A549 (cell line): Measurements from ENCODE around the gene MGAT3. TPM values are rescaled to one million over a fixed set of nuclear protein-coding genes. Genes with fewer than 3 reads are reported as not detected.

Source experiments
- ATAC-seq, 2 experiments: fragments of 200-7000 bp in 1 of 2; fragments of >200 bp in 1 of 2; cut with Nextera tagmentation in 1 of 2; cut with Tn5 transposase in 1 of 2; 3 replicates each; pipeline versions ENCODE4 v1.8.0 to v1.9.1; 2018 to 2020; ENCODE audit warnings: mild to moderate bottlenecking in 1 of 2, moderate library complexity in 1 of 2
- CTCF ChIA-PET: fragments of 300-600 bp; sonication (Branson Sonifier 250); formaldehyde crosslinking; extraction: SDS; loops from one replicate; lab custom pipeline; 2021; ENCODE audit warnings: antibody characterized with exemption, inconsistent platforms; lab: Yijun Ruan, JAX
- POLR2A ChIA-PET: fragments of 350-600 bp; formaldehyde crosslinking; extraction: SDS; loops from one replicate; lab custom pipeline; 2021; ENCODE audit warnings: antibody characterized with exemption, inconsistent platforms; lab: Yijun Ruan, JAX
- DNase-seq, 2 experiments: peaks; one replicate each; pipeline versions ENCODE4 v3.0.0 to v3.0.0-alpha.2; 2011 to 2016; ENCODE audit warnings: low read depth in 1 of 2, low spot score in 1 of 2
- FAIRE-seq: peaks from 2 replicates; lab custom pipeline; 2011; peaks lifted over from hg19 to GRCh38; lab: Jason Lieb, UNC
- H3K27ac ChIP-seq, 2 experiments: fragments of >200 bp; sonication (Bioruptor Twin); formaldehyde crosslinking; 3 replicates each; pipeline ENCODE4 v1.5.1; 2016 to 2017
- H3K4me1 ChIP-seq: fragments of >200 bp; sonication (Bioruptor Twin); formaldehyde crosslinking; 3 replicates; pipeline ENCODE4 v1.6.1; 2016
- H3K4me2 ChIP-seq: fragments of >200 bp; sonication (Bioruptor Twin); formaldehyde crosslinking; 3 replicates; pipeline ENCODE4 v1.6.1; 2016
- H3K4me3 ChIP-seq: fragments of >200 bp; sonication (Bioruptor Twin); formaldehyde crosslinking; 3 replicates; pipeline ENCODE4 v1.5.1; 2016
- H3K9me3 ChIP-seq: fragments of >200 bp; sonication (Bioruptor Twin); formaldehyde crosslinking; 3 replicates; pipeline ENCODE4 v1.6.1; 2016
- ATOH8 ChIP-seq: fragments of 250-450 bp; sonication (Bioruptor Pico); IDR thresholded peaks from 2 replicates; pipeline ENCODE4 v1.5.0; 2020; ENCODE audit warnings: low read depth, mild to moderate bottlenecking, moderate library complexity
- BCL3 ChIP-seq: fragments of >200 bp; sonication (Bioruptor Twin); formaldehyde crosslinking; IDR thresholded peaks from 3 replicates; pipeline ENCODE4 v1.6.1; 2016
- CBX2 ChIP-seq: fragments of 200-600 bp; sonication (generic); IDR thresholded peaks from 2 replicates; pipeline ENCODE4 v1.6.1; 2016; ENCODE audit warnings: low read depth, mild to moderate bottlenecking, borderline replicate concordance
- CHD4 ChIP-seq: fragments of 200-600 bp; sonication (generic); IDR thresholded peaks from 2 replicates; pipeline ENCODE4 v1.6.1; 2016; ENCODE audit warnings: antibody characterized with exemption, mild to moderate bottlenecking, borderline replicate concordance
- CTCF ChIP-seq: fragments of >200 bp; sonication (Bioruptor Twin); formaldehyde crosslinking; IDR thresholded peaks from 3 replicates; pipeline ENCODE4 v1.5.1; 2016
- EHMT2 ChIP-seq: fragments of 200-600 bp; sonication (generic); IDR thresholded peaks from 2 replicates; pipeline ENCODE4 v1.6.1; 2016; ENCODE audit warnings: antibody characterized with exemption, low read depth, mild to moderate bottlenecking, moderate library complexity
- ELK1 ChIP-seq: fragments of 150-350 bp; IDR thresholded peaks from 2 replicates; pipeline ENCODE4 v1.6.1; 2014; ENCODE audit warnings: low read depth, mild to moderate bottlenecking, low read length
- EP300 ChIP-seq, 2 experiments: fragments of >200 bp; sonication (Bioruptor Twin); formaldehyde crosslinking; IDR thresholded peaks; 2 replicates in 1 of 2; 3 replicates in 1 of 2; pipeline ENCODE4 v1.6.1; 2016 to 2017
- ESRRA ChIP-seq: fragments of 150-350 bp; IDR thresholded peaks from 2 replicates; pipeline ENCODE4 v1.6.1; 2014; ENCODE audit warnings: mild to moderate bottlenecking, low read length, borderline replicate concordance
- FOXS1 ChIP-seq: fragments of 250-450 bp; sonication (Bioruptor Pico); IDR thresholded peaks from 2 replicates; pipeline ENCODE4 v1.5.0; 2020; ENCODE audit warnings: mild to moderate bottlenecking, moderate library complexity
- HDAC2 ChIP-seq: fragments of 200-600 bp; sonication (generic); IDR thresholded peaks from 2 replicates; pipeline ENCODE4 v1.6.1; 2016
- KDM1A ChIP-seq: fragments of 200-600 bp; sonication (generic); IDR thresholded peaks from 2 replicates; pipeline ENCODE4 v1.6.1; 2016; ENCODE audit warnings: low read depth, mild to moderate bottlenecking
- PHF8 ChIP-seq: fragments of 200-600 bp; sonication (generic); IDR thresholded peaks from 2 replicates; pipeline ENCODE4 v1.6.1; 2016; ENCODE audit warnings: low read depth, mild to moderate bottlenecking, antibody characterized with exemption, moderate library complexity, borderline replicate concordance
- POLR2A ChIP-seq: IDR thresholded peaks from 2 replicates; pipeline ENCODE4 v1.6.1; 2012; ENCODE audit warnings: mild to moderate bottlenecking, low read length
- POLR2AphosphoS2 ChIP-seq: conservative IDR thresholded peaks from 2 replicates; pipeline ENCODE4 v1.6.1; 2012; ENCODE audit warnings: low read length, improper control_type of control experiment, inconsistent platforms
- RAD21 ChIP-seq, 2 experiments: fragments of >200 bp in 1 of 2; sonication (Bioruptor Twin) in 1 of 2; formaldehyde crosslinking in 1 of 2; IDR thresholded peaks in 1 of 2; conservative IDR thresholded peaks in 1 of 2; 2 replicates in 1 of 2; 3 replicates in 1 of 2; pipeline ENCODE4 v1.6.1; 2012 to 2018; ENCODE audit warnings: inconsistent platforms in 1 of 2
- RARB ChIP-seq: fragments of 250-450 bp; sonication (Bioruptor Pico); IDR thresholded peaks from 2 replicates; pipeline ENCODE4 v1.8.0; 2021; ENCODE audit warnings: mild to moderate bottlenecking, moderate library complexity
- RCOR1 ChIP-seq: fragments of 150-350 bp; IDR thresholded peaks from 2 replicates; pipeline ENCODE4 v1.6.1; 2014; ENCODE audit warnings: antibody characterized with exemption, low read length, low read depth
- RFX5 ChIP-seq: fragments of 450-650 bp; IDR thresholded peaks from 2 replicates; pipeline ENCODE4 v1.7.1; 2014; ENCODE audit warnings: antibody characterized with exemption, mild to moderate bottlenecking, moderate library complexity
- SMC3 ChIP-seq: fragments of >200 bp; sonication (Bioruptor Twin); formaldehyde crosslinking; IDR thresholded peaks from 3 replicates; pipeline ENCODE4 v1.6.1; 2018; ENCODE audit warnings: inconsistent platforms
- ZNF302 ChIP-seq: fragments of 250-450 bp; sonication (Bioruptor Pico); IDR thresholded peaks from 2 replicates; pipeline ENCODE4 v1.9.0; 2021; ENCODE audit warnings: inconsistent platforms, mild to moderate bottlenecking, moderate library complexity
- ZSCAN20 ChIP-seq: fragments of 250-450 bp; sonication (Bioruptor Pico); IDR thresholded peaks from 2 replicates; pipeline ENCODE4 v1.8.0; 2022; ENCODE audit warnings: mild to moderate bottlenecking, moderate library complexity
- WGBS: methylation state at CpG from one replicate; pipeline ENCODE4 v1.1.6; 2017; ENCODE audit errors: missing lambda C conversion rate; 5-methylcytosine and 5-hydroxymethylcytosine counted together
- polyA plus RNA-seq, 4 experiments: library from polyadenylated mRNA; depleted of rRNA in 3 of 4; stranded (reverse); fragments of >200 nt; fragmentation: RNase III in 1 of 4; extraction: RNeasy Plus Mini Kit Qiagen cat#74134 plus additional on column Dnase treatment in 1 of 4; gene quantifications; 2 replicates in 3 of 4; 3 replicates in 1 of 4; pipeline ENCODE4 v1.2.3, GENCODE V29; 2011 to 2017
- TF ChIP-seq, protein P1 (sequence below): IDR thresholded peaks from 2 replicates; pipeline ENCODE4 v1.6.1; 2012; ENCODE audit warnings: low read depth, borderline replicate concordance
- TF ChIP-seq, protein P2 (sequence below): fragments of 450-650 bp; IDR thresholded peaks from 2 replicates; pipeline ENCODE4 v1.6.1; 2014; ENCODE audit warnings: antibody characterized with exemption
- TF ChIP-seq, protein P3 (sequence below): IDR thresholded peaks from 2 replicates; pipeline ENCODE4 v1.6.1; 2012

Gene MGAT3
- polyA plus RNA-seq, 2 of the 4 experiments (the other 2 are of a cell fraction) = 0.62 to 0.84 TPM

GRCh38 chr22:39414377-39414776 is 42.4 kb upstream of the MGAT3 start:
- FAIRE-seq (no peak), DNase-seq (no peak), ATAC-seq (no peak)
- Histone ChIP-seq H3K27ac (no peak overlapping the region), H3K4me2 (no peak overlapping the region), H3K9me3 (no peaks in the 10 kb centered on the region), H3K4me3 (no peak overlapping the region), H3K4me1 (no peaks in the 10 kb centered on the region)
- ChIA-PET POLR2A (interaction anchor here (0.6 kb wide), 1 partner anchor 209 kb away, joined by 5 read pairs; no protein-coding TSS in a partner anchor), CTCF (no interaction called here)
- no peak for TF ChIP-seq ELK1
- no peak for TF ChIP-seq PHF8
- no peak for TF ChIP-seq CHD4
- TF ChIP-seq, all 56 proteins: peak for 0
- WGBS = 99% methylated on average over 6 of the region's 7 CpGs

GRCh38 chr22:39414886-39415285 is 41.9 kb upstream of the MGAT3 start:
- no peak overlapping the region for H3K27ac ChIP-seq
- 97% methylated on average over 7 of the region's 11 CpGs for WGBS
- CTCF ChIA-PET = no interaction called here
- H3K4me3 ChIP-seq = no peak overlapping the region
- ATAC-seq = no peak
- TF ChIP-seq POLR2AphosphoS2 (no peak), RARB (CRISPR knock-in tag) (no peak), ESRRA (no peak), RAD21 (conservative IDR thresholded peaks at IDR 0.05 in 1 of 2, IDR thresholded peaks at IDR 0.05 in 1 of 2) (no peak), CHD4 (no peak), FOXS1 (no peak)
- TF ChIP-seq, protein P1, sequence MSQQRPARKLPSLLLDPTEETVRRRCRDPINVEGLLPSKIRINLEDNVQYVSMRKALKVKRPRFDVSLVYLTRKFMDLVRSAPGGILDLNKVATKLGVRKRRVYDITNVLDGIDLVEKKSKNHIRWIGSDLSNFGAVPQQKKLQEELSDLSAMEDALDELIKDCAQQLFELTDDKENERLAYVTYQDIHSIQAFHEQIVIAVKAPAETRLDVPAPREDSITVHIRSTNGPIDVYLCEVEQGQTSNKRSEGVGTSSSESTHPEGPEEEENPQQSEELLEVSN = no peak
- no peaks in the 10 kb centered on the region for H3K4me1 ChIP-seq
- H3K9me3 ChIP-seq = no peaks in the 10 kb centered on the region
- no peak for DNase-seq
- no peak overlapping the region for H3K4me2 ChIP-seq
- POLR2A ChIA-PET = no interaction called here
- no peak for FAIRE-seq

DNA sequence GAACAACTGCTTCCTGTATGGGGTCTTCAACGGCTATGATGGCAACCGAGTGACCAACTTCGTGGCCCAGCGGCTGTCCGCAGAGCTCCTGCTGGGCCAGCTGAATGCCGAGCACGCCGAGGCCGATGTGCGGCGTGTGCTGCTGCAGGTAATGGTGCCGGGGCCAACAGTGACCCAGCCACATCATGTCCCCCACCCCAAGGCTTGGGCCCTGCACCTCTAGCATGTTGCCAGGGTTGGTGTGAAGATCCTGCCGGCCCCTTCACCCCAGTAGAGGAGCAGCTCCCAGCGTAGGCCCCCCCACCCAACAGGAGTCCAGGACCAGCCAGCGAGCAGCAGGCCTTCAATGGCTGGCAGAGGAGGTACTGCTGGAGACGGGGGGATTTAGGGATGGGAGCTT is 41.3 kb upstream of the MGAT3 start:
- TF ChIP-seq ESRRA (no peak), ZNF302 (CRISPR knock-in tag) (no peak)
- TF ChIP-seq, all 56 proteins: peak for 0
- no peak overlapping the region for H3K4me3 ChIP-seq
- WGBS = 96% methylated on average over 5 of the region's 16 CpGs
- no peak overlapping the region for H3K27ac ChIP-seq
- H3K4me1 ChIP-seq = no peaks in the 10 kb centered on the region
- no peak overlapping the region for H3K4me2 ChIP-seq
- H3K9me3 ChIP-seq = no peaks in the 10 kb centered on the region
- POLR2A ChIA-PET = no interaction called here
- DNase-seq = no peak
- CTCF ChIA-PET = no interaction called here
- ATAC-seq = no peak
- no peak for FAIRE-seq

- ATAC-seq = no peak
- Histone ChIP-seq H3K4me3 (no peak overlapping the region), H3K9me3 (no peaks in the 10 kb centered on the region), H3K27ac (no peak overlapping the region), H3K4me1 (no peaks in the 10 kb centered on the region), H3K4me2 (no peak overlapping the region)
- POLR2A ChIA-PET = no interaction called here
- CTCF ChIA-PET = no interaction called here
- no peak for DNase-seq
- FAIRE-seq = no peak
- WGBS = 92% methylated on average over 4 of the region's 7 CpGs
- TF ChIP-seq, protein P2, sequence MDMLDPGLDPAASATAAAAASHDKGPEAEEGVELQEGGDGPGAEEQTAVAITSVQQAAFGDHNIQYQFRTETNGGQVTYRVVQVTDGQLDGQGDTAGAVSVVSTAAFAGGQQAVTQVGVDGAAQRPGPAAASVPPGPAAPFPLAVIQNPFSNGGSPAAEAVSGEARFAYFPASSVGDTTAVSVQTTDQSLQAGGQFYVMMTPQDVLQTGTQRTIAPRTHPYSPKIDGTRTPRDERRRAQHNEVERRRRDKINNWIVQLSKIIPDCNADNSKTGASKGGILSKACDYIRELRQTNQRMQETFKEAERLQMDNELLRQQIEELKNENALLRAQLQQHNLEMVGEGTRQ = no peak
- no peak for TF ChIP-seq SMC3
- no peak for TF ChIP-seq ZSCAN20 (CRISPR knock-in tag)
- TF ChIP-seq EHMT2 = no peak
- TF ChIP-seq RFX5 = no peak
- TF ChIP-seq, protein P3, sequence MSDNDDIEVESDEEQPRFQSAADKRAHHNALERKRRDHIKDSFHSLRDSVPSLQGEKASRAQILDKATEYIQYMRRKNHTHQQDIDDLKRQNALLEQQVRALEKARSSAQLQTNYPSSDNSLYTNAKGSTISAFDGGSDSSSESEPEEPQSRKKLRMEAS = no peak
- no peak for TF ChIP-seq BCL3
- TF ChIP-seq RCOR1 = no peak
- TF ChIP-seq ATOH8 (CRISPR knock-in tag) = no peak
- no peak for TF ChIP-seq PHF8
- TF ChIP-seq EP300 (IDR thresholded peaks at IDR 0.05) = no peak
- TF ChIP-seq CTCF = no peak
- TF ChIP-seq POLR2A = no peak
- no peak for TF ChIP-seq KDM1A
- no peak for TF ChIP-seq CBX2
- TF ChIP-seq ZNF302 (CRISPR knock-in tag) = no peak
- no peak for TF ChIP-seq HDAC2
Observed at GRCh38 chr22:39416319-39416718, 40.5 kb upstream of the MGAT3 start.
